ENCODE measurements around the gene CASP12. TPM values are rescaled to one million over a fixed set of nuclear protein-coding genes. Genes with fewer than 3 reads are reported as not detected.

CASP12 gene
- not detected in 2 replicates for total RNA-seq (2022)
- not detected for Bru-seq, nascent RNA
- percentile 10 among the genes with signal in this experiment for BruChase-seq, experiment 1, labeled RNA remaining after a 6-hour chase
- BruChase-seq, experiment 2, labeled RNA remaining after a 2-hour chase, result percentile 4 among the genes with signal in this experiment
- long read RNA-seq, result 0 reads

GRCh38 chr11:104897891-104898684, at the start of gene CASP12:
Gene CASP12, minus strand, starts transcription at chr11:104898460.
- no TSS peak for BruUV-seq (replicated peaks)
- Mint-ChIP-seq H3K27ac (ENCODE audit: low read depth, unreplicated experiment) (no peak within 1 kb of the TSS), H3K36me3 (ENCODE audit: insufficient read depth, unreplicated experiment) (no peaks in the 10 kb centered on the region), H3K4me3 (ENCODE audit: unreplicated experiment) (no peak within 1 kb of the TSS), H3K27me3 (ENCODE audit: insufficient read depth, unreplicated experiment) (no peaks in the 10 kb centered on the region), H3K9me3 (ENCODE audit: unreplicated experiment) (no peaks in the 10 kb centered on the region), H3K4me1 (ENCODE audit: insufficient read depth, unreplicated experiment) (no peaks in the 10 kb centered on the region)
- TF ChIP-seq CTCF (IDR thresholded peaks at IDR 0.05; ENCODE audit: unreplicated experiment), result no peak
- intact Hi-C loops (cut with micrococcal nuclease), result no loop called here
- no peak for DNase-seq (ENCODE audit: unreplicated experiment)
- ChIA-PET CTCF (interaction anchor here (0.5 kb wide), 1 partner anchor 1109 kb away, joined by 6 read pairs; no protein-coding TSS in a partner anchor), POLR2A (interaction anchor here (0.7 kb wide), 1 partner anchor 17 kb away, joined by 3 read pairs; no protein-coding TSS in a partner anchor)

- ChIA-PET POLR2A (interaction anchor here (0.9 kb wide), 1 partner anchor 19 kb away, joined by 3 read pairs; no protein-coding TSS in a partner anchor), CTCF (interaction anchor here (0.6 to 3.4 kb wide), 20 partner anchors 8 to 916 kb away, joined by 3 to 17 read pairs (median 3); no protein-coding TSS in a partner anchor)
- BruUV-seq (replicated peaks), result no TSS peak
- peak; percentile 17 for TF ChIP-seq CTCF (IDR thresholded peaks at IDR 0.05; ENCODE audit: unreplicated experiment)
- Mint-ChIP-seq H3K9me3 (ENCODE audit: unreplicated experiment) (no peaks in the 10 kb centered on the region), H3K4me3 (ENCODE audit: unreplicated experiment) (no peak overlapping the region), H3K36me3 (ENCODE audit: insufficient read depth, unreplicated experiment) (peaks cover 88% of the 10 kb centered on the region), H3K4me1 (ENCODE audit: insufficient read depth, unreplicated experiment) (peaks cover 5% of the 10 kb centered on the region), H3K27ac (ENCODE audit: low read depth, unreplicated experiment) (no peak overlapping the region), H3K27me3 (ENCODE audit: insufficient read depth, unreplicated experiment) (no peaks in the 10 kb centered on the region)
- peak; percentile 80 for DNase-seq (ENCODE audit: unreplicated experiment)
- intact Hi-C loops (cut with micrococcal nuclease), result loop anchor here (1.0 to 5.0 kb wide), 2 partner anchors 915 to 1265 kb away; no protein-coding TSS in a partner anchor
These were observed 48.6 kb upstream of the CASP12 start for GRCh38 chr11:104946907-104947306.

GRCh38 chr11:104944076-104944475, 45.8 kb upstream of the CASP12 start:
- ChIA-PET CTCF (interaction anchor here (0.7 to 3.4 kb wide), 3 partner anchors 15 to 919 kb away, joined by 3 to 17 read pairs (median 3); partner anchors contain the start of gene CASP4), POLR2A (no interaction called here)
- peaks cover 5% of the 10 kb centered on the region for H3K4me1 Mint-ChIP-seq (ENCODE audit: insufficient read depth, unreplicated experiment)
- intact Hi-C loops (cut with micrococcal nuclease), result no loop called here
- no peaks in the 10 kb centered on the region for H3K27me3 Mint-ChIP-seq (ENCODE audit: insufficient read depth, unreplicated experiment)
- H3K36me3 Mint-ChIP-seq (ENCODE audit: insufficient read depth, unreplicated experiment), result peaks cover 59% of the 10 kb centered on the region
- no TSS peak for BruUV-seq (replicated peaks)
- H3K27ac Mint-ChIP-seq (ENCODE audit: low read depth, unreplicated experiment), result no peak overlapping the region
- H3K4me3 Mint-ChIP-seq (ENCODE audit: unreplicated experiment), result no peak overlapping the region
- no peak for TF ChIP-seq CTCF (IDR thresholded peaks at IDR 0.05; ENCODE audit: unreplicated experiment)
- DNase-seq (ENCODE audit: unreplicated experiment), result no peak
- H3K9me3 Mint-ChIP-seq (ENCODE audit: unreplicated experiment), result no peaks in the 10 kb centered on the region

GRCh38 chr11:104943561-104943960, 45.3 kb upstream of the CASP12 start:
- no peak overlapping the region for H3K27ac Mint-ChIP-seq (ENCODE audit: low read depth, unreplicated experiment)
- no peaks in the 10 kb centered on the region for H3K9me3 Mint-ChIP-seq (ENCODE audit: unreplicated experiment)
- intact Hi-C loops (cut with micrococcal nuclease), result loop anchor here (2.0 kb wide), 1 partner anchor 335 kb away; no protein-coding TSS in a partner anchor
- no TSS peak for BruUV-seq (replicated peaks)
- DNase-seq (ENCODE audit: unreplicated experiment), result no peak
- no peak for TF ChIP-seq CTCF (IDR thresholded peaks at IDR 0.05; ENCODE audit: unreplicated experiment)
- no peak overlapping the region for H3K4me3 Mint-ChIP-seq (ENCODE audit: unreplicated experiment)
- ChIA-PET CTCF (interaction anchor here (0.7 to 3.4 kb wide), 2 partner anchors 25 to 919 kb away, joined by 3 to 17 read pairs; partner anchors contain the start of gene CASP4), POLR2A (no interaction called here)
- peaks cover 5% of the 10 kb centered on the region for H3K4me1 Mint-ChIP-seq (ENCODE audit: insufficient read depth, unreplicated experiment)
- H3K36me3 Mint-ChIP-seq (ENCODE audit: insufficient read depth, unreplicated experiment), result peaks cover 54% of the 10 kb centered on the region
- no peaks in the 10 kb centered on the region for H3K27me3 Mint-ChIP-seq (ENCODE audit: insufficient read depth, unreplicated experiment)
